ENCODE measurements around the gene MAPT.
"Not testable (repeated sequence)": the region's sequence is repeated elsewhere in the genome, so short reads cannot be mapped to it uniquely, and the experiment has no call there.

The MAPT gene

GRCh38 chr17:45996282-45996937, 102.1 kb downstream of the MAPT start:
- no peak for ATAC-seq

- no peak for ATAC-seq
These were observed 102.8 kb downstream of the MAPT start for GRCh38 chr17:45997166-45997565.

GRCh38 chr17:45997624-45998023, 103.3 kb downstream of the MAPT start:
- ATAC-seq: no peak

- ATAC-seq: no peak
These were observed 104.9 kb downstream of the MAPT start, which contains the start of gene STH for GRCh38 chr17:45998987-45999899. TSS of gene STH (plus strand) at chr17:45999250. CDS start at chr17:45999280, 30 bp downstream.

- no peak for ATAC-seq
These were observed 105.5 kb downstream of the MAPT start for GRCh38 chr17:45999900-46000290.

GRCh38 chr17:46000292-46000691, 105.9 kb downstream of the MAPT start:
- no peak for ATAC-seq

- ATAC-seq: no peak
These were observed 106.4 kb downstream of the MAPT start for GRCh38 chr17:46000757-46001156.

DNA sequence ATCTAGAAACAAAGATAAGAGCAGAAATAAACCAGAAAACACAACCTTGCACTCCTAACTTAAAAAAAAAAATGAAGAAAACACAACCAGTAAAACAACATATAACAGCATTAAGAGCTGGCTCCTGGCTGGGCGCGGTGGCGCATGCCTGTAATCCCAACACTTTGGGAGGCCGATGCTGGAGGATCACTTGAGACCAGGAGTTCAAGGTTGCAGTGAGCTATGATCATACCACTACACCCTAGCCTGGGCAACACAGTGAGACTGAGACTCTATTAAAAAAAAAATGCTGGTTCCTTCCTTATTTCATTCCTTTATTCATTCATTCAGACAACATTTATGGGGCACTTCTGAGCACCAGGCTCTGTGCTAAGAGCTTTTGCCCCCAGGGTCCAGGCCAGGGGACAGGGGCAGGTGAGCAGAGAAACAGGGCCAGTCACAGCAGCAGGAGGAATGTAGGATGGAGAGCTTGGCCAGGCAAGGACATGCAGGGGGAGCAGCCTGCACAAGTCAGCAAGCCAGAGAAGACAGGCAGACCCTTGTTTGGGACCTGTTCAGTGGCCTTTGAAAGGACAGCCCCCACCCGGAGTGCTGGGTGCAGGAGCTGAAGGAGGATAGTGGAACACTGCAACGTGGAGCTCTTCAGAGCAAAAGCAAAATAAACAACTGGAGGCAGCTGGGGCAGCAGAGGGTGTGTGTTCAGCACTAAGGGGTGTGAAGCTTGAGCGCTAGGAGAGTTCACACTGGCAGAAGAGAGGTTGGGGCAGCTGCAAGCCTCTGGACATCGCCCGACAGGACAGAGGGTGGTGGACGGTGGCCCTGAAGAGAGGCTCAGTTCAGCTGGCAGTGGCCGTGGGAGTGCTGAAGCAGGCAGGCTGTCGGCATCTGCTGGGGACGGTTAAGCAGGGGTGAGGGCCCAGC, 107.3 kb downstream of the MAPT start:
- ATAC-seq: no peak

GRCh38 chr17:46002311-46002972, 108.1 kb downstream of the MAPT start:
- ATAC-seq: peak; percentile 89 to 92

DNA sequence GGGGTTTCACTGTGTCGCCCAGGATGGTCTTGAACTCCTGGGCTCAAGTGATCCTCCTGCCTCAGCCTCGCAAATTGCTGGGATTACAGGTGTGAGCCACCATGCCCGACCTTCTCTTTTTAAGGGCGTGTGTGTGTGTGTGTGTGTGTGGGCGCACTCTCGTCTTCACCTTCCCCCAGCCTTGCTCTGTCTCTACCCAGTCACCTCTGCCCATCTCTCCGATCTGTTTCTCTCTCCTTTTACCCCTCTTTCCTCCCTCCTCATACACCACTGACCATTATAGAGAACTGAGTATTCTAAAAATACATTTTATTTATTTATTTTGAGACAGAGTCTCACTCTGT, 108.6 kb downstream of the MAPT start:
- ATAC-seq: peak in 1 of 2 donors; percentile 19

GRCh38 chr17:46003907-46004748, 109.8 kb downstream of the MAPT start:
- no peak for ATAC-seq

- ATAC-seq: not testable (repeated sequence)
These were observed 111.7 kb downstream of the MAPT start for GRCh38 chr17:46006082-46006481.

DNA sequence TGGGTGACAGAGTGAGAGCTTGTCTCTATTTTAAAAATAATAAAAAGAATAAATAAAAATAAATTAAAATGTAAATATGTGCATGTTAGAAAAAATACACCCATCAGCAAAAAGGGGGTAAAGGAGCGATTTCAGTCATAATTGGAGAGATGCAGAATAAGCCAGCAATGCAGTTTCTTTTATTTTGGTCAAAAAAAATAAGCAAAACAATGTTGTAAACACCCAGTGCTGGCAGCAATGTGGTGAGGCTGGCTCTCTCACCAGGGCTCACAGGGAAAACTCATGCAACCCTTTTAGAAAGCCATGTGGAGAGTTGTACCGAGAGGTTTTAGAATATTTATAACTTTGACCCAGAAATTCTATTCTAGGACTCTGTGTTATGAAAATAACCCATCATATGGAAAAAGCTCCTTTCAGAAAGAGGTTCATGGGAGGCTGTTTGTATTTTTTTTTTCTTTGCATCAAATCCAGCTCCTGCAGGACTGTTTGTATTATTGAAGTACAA, 113.2 kb downstream of the MAPT start:
- ATAC-seq: no peak

DNA sequence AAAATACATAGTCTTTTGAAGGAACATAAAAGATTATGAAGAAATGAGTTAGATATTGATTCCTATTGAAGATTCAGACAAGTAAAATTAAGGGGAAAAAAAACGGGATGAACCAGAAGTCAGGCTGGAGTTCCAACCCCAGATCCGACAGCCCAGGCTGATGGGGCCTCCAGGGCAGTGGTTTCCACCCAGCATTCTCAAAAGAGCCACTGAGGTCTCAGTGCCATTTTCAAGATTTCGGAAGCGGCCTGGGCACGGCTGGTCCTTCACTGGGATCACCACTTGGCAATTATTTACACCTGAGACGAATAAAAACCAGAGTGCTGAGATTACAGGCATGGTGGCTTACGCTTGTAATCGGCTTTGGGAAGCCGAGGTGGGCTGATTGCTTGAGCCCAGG, 114.2 kb downstream of the MAPT start:
- ATAC-seq: no peak

GRCh38 chr17:46009681-46010596, 115.6 kb downstream of the MAPT start:
- ATAC-seq: no peak

GRCh38 chr17:46010597-46011186, 116.3 kb downstream of the MAPT start:
- no peak for ATAC-seq

- ATAC-seq: no peak
These were observed 117.6 kb downstream of the MAPT start for GRCh38 chr17:46011711-46012505.

DNA sequence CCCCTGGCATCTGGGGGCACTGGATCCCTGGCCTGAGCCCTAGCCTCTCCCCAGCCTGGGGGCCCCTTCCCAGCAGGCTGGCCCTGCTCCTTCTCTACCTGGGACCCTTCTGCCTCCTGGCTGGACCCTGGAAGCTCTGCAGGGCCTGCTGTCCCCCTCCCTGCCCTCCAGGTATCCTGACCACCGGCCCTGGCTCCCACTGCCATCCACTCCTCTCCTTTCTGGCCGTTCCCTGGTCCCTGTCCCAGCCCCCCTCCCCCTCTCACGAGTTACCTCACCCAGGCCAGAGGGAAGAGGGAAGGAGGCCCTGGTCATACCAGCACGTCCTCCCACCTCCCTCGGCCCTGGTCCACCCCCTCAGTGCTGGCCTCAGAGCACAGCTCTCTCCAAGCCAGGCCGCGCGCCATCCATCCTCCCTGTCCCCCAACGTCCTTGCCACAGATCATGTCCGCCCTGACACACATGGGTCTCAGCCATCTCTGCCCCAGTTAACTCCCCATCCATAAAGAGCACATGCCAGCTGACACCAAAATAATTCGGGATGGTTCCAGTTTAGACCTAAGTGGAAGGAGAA, 118.2 kb downstream of the MAPT start:
- ATAC-seq: no peak

GRCh38 chr17:46013127-46013501, 118.8 kb downstream of the MAPT start:
- no peak for ATAC-seq

All from activated CD4-positive, CD25-positive, alpha-beta regulatory T cell treated with anti-CD3 and anti-CD28 coated beads, Interleukin-2, amount 50 U/mL, for 24 hours (primary cell).